Smooth muscle cell (in vitro differentiated cells): ENCODE measurements around the gene NDUFAF4. TPM values are rescaled to one million over a fixed set of nuclear protein-coding genes. Genes with fewer than 3 reads are reported as not detected.

ENCODE experiments used
- DNase-seq: peaks from one replicate; lab custom pipeline; 2025; ENCODE audit not compliant: unreplicated experiment; lab: John Stamatoyannopoulos, UW
- H2AFZ ChIP-seq: fragments of 200-600 bp; sonication (generic); 2 replicates; pipeline ENCODE4 v1.6.0; 2016; ENCODE audit warnings: antibody characterized with exemption, low read depth, mild to moderate bottlenecking
- H3F3A ChIP-seq: fragments of 200-600 bp; sonication (generic); 2 replicates; pipeline ENCODE4 v1.6.0; 2017; ENCODE audit warnings: antibody characterized with exemption, low read depth
- H3K27ac ChIP-seq: fragments of 200-600 bp; sonication (generic); 2 replicates; pipeline ENCODE4 v1.5.1; 2016; ENCODE audit warnings: low read depth, mild to moderate bottlenecking
- H3K27me3 ChIP-seq: fragments of 200-600 bp; sonication (generic); 2 replicates; pipeline ENCODE4 v1.6.1; 2016; ENCODE audit warnings: low read depth, mild to moderate bottlenecking
- H3K36me3 ChIP-seq: fragments of 200-600 bp; sonication (generic); 2 replicates; pipeline ENCODE4 v1.5.1; 2016; ENCODE audit warnings: low read depth
- H3K4me1 ChIP-seq: fragments of 200-600 bp; sonication (generic); 2 replicates; pipeline ENCODE4 v1.5.1; 2016; ENCODE audit warnings: low read depth
- H3K4me2 ChIP-seq: fragments of 200-600 bp; sonication (generic); 2 replicates; pipeline ENCODE4 v1.6.0; 2016; ENCODE audit warnings: mild to moderate bottlenecking
- H3K4me3 ChIP-seq: fragments of 200-600 bp; sonication (generic); 2 replicates; pipeline ENCODE4 v1.5.1; 2016; ENCODE audit warnings: mild to moderate bottlenecking
- H3K79me2 ChIP-seq: fragments of 200-600 bp; sonication (generic); 2 replicates; pipeline ENCODE4 v1.6.0; 2016; ENCODE audit warnings: low read depth, mild to moderate bottlenecking
- H3K9ac ChIP-seq: fragments of 200-600 bp; sonication (generic); 2 replicates; pipeline ENCODE4 v1.6.0; 2016; ENCODE audit warnings: low read depth
- H3K9me3 ChIP-seq: fragments of 200-600 bp; sonication (generic); replicated peaks from 2 replicates; pipeline ENCODE4 v1.5.1; 2016; ENCODE audit warnings: low read depth
- H4K20me1 ChIP-seq: fragments of 200-600 bp; sonication (generic); 2 replicates; pipeline ENCODE4 v1.6.0; 2016; ENCODE audit warnings: low read depth
- CTCF ChIP-seq: fragments of 200-600 bp; sonication (generic); IDR thresholded peaks from 2 replicates; pipeline ENCODE4 v1.5.1; 2017; ENCODE audit warnings: borderline replicate concordance, mild to moderate bottlenecking, antibody characterized with exemption; ENCODE audit not compliant: insufficient read depth, poor library complexity, severe bottlenecking
- WGBS: methylation state at CpG from one replicate; pipeline ENCODE4 v1.1.7; 2016; ENCODE audit warnings: low lambda C conversion rate; 5-methylcytosine and 5-hydroxymethylcytosine counted together
- polyA plus RNA-seq: library from polyadenylated mRNA; unstranded; fragments of >200 nt; fragmentation: Nextera tagmentation; extraction: Ambion mirVana; gene quantifications from 2 replicates; pipeline ENCODE4 v1.2.1, GENCODE V29; 2016
- total RNA-seq: library from RNA; depleted of rRNA; stranded (reverse); fragments of >200 nt; gene quantifications from 2 replicates; pipeline ENCODE4 v1.2.3, GENCODE V29; 2014

NDUFAF4 gene
- total and polyA plus RNA-seq, 2 experiments from 2014 or later = 40.4 to 51.0 TPM

- no peak overlapping the region for H3K27ac ChIP-seq
- TF ChIP-seq CTCF = no peak
- no peak overlapping the region for H3K4me2 ChIP-seq
- H3K9me3 ChIP-seq = no peaks in the 10 kb centered on the region
- H3K9ac ChIP-seq = no peak overlapping the region
- no peak overlapping the region for H3K4me3 ChIP-seq
- H3K36me3 ChIP-seq = no peaks in the 10 kb centered on the region
- no peaks in the 10 kb centered on the region for H3K27me3 ChIP-seq
- no peaks in the 10 kb centered on the region for H3K79me2 ChIP-seq
- no peaks in the 10 kb centered on the region for H3K4me1 ChIP-seq
- H4K20me1 ChIP-seq = no peaks in the 10 kb centered on the region
- no peak overlapping the region for H2AFZ ChIP-seq
- no peaks in the 10 kb centered on the region for H3F3A ChIP-seq
- no peak for DNase-seq
- WGBS = 92% methylated on average over 1 of the region's 1 CpG
Measured at GRCh38 chr6:96872976-96873375, 24.7 kb downstream of the NDUFAF4 start.

GRCh38 chr6:96865055-96865405, 32.7 kb downstream of the NDUFAF4 start:
- Histone ChIP-seq H3K9ac (no peak overlapping the region), H3K4me1 (no peaks in the 10 kb centered on the region), H3K4me2 (no peak overlapping the region), H3K4me3 (no peak overlapping the region), H3K27me3 (peaks cover 8% of the 10 kb centered on the region), H3F3A (no peaks in the 10 kb centered on the region), H3K9me3 (no peaks in the 10 kb centered on the region), H2AFZ (no peak overlapping the region), H4K20me1 (no peaks in the 10 kb centered on the region), H3K36me3 (no peaks in the 10 kb centered on the region), H3K79me2 (no peaks in the 10 kb centered on the region), H3K27ac (no peak overlapping the region)
- 91% methylated on average over 3 of the region's 3 CpGs for WGBS
- TF ChIP-seq CTCF = no peak
- no peak for DNase-seq

- Histone ChIP-seq H3K4me3 (no peak overlapping the region), H3K36me3 (no peaks in the 10 kb centered on the region), H2AFZ (no peak overlapping the region), H3K4me1 (no peaks in the 10 kb centered on the region), H3K27ac (no peak overlapping the region), H3K79me2 (no peaks in the 10 kb centered on the region), H3F3A (no peaks in the 10 kb centered on the region), H3K4me2 (no peak overlapping the region), H3K27me3 (peaks cover 8% of the 10 kb centered on the region), H3K9ac (no peak overlapping the region), H4K20me1 (no peaks in the 10 kb centered on the region), H3K9me3 (no peaks in the 10 kb centered on the region)
- 75% methylated on average over 3 of the region's 3 CpGs for WGBS
- no peak for TF ChIP-seq CTCF
- DNase-seq = no peak
Measured at GRCh38 chr6:96864216-96865054, 33.3 kb downstream of the NDUFAF4 start.

GRCh38 chr6:96862560-96862959, 35.1 kb downstream of the NDUFAF4 start:
- Histone ChIP-seq H3F3A (no peaks in the 10 kb centered on the region), H3K9me3 (no peaks in the 10 kb centered on the region), H3K27ac (no peak overlapping the region), H3K36me3 (no peaks in the 10 kb centered on the region), H3K4me1 (no peaks in the 10 kb centered on the region), H3K9ac (no peak overlapping the region), H4K20me1 (no peaks in the 10 kb centered on the region), H2AFZ (no peak overlapping the region), H3K79me2 (no peaks in the 10 kb centered on the region), H3K4me3 (no peak overlapping the region), H3K27me3 (peaks cover 8% of the 10 kb centered on the region), H3K4me2 (no peak overlapping the region)
- TF ChIP-seq CTCF = no peak
- DNase-seq = no peak
- WGBS = 56% methylated on average over 1 of the region's 1 CpG
